WTC11 (cell line): ENCODE data around the gene MACC1.

Source experiments
- ATF1 ChIP-seq: sonication (generic); formaldehyde crosslinking; IDR thresholded peaks from 2 replicates; pipeline ENCODE4 v1.8.1; 2023; ENCODE audit warnings: mild to moderate bottlenecking, moderate library complexity, missing genetic modification reagents
- ELF4 ChIP-seq: sonication (generic); formaldehyde crosslinking; IDR thresholded peaks from 2 replicates; pipeline ENCODE4 v1.8.1; 2022; ENCODE audit warnings: low read depth, mild to moderate bottlenecking, moderate library complexity, missing genetic modification reagents
- FOXK1 ChIP-seq: sonication (generic); formaldehyde crosslinking; IDR thresholded peaks from 2 replicates; pipeline ENCODE4 v1.8.0; 2022; ENCODE audit warnings: mild to moderate bottlenecking, moderate library complexity, missing genetic modification reagents
- JUN ChIP-seq: sonication (generic); formaldehyde crosslinking; IDR thresholded peaks from 2 replicates; pipeline ENCODE4 v1.8.0; 2023; ENCODE audit warnings: mild to moderate bottlenecking, missing genetic modification reagents
- MAX ChIP-seq: sonication (generic); formaldehyde crosslinking; IDR thresholded peaks from 2 replicates; pipeline ENCODE4 v1.8.0; 2022; ENCODE audit warnings: mild to moderate bottlenecking, missing genetic modification reagents
- NR1H2 ChIP-seq: sonication (generic); formaldehyde crosslinking; IDR thresholded peaks from 2 replicates; pipeline ENCODE4 v1.9.0; 2021; ENCODE audit warnings: mild to moderate bottlenecking, moderate library complexity, missing genetic modification reagents
- PRRX2 ChIP-seq: fragments of 250-450 bp; sonication (Bioruptor Pico); IDR thresholded peaks from 2 replicates; pipeline ENCODE4 v1.8.0; 2021; ENCODE audit warnings: mild to moderate bottlenecking
- TCF7 ChIP-seq: sonication (generic); formaldehyde crosslinking; IDR thresholded peaks from 2 replicates; pipeline ENCODE4 v1.8.0; 2022; ENCODE audit warnings: mild to moderate bottlenecking, low read depth, missing genetic modification reagents, moderate library complexity
- TEAD4 ChIP-seq: sonication (generic); formaldehyde crosslinking; IDR thresholded peaks from 2 replicates; pipeline ENCODE4 v1.8.0; 2022; ENCODE audit warnings: mild to moderate bottlenecking, missing genetic modification reagents
- ZNF263 ChIP-seq: sonication (generic); formaldehyde crosslinking; IDR thresholded peaks from 2 replicates; pipeline ENCODE4 v1.8.1; 2022; ENCODE audit warnings: low read depth, mild to moderate bottlenecking, moderate library complexity, missing genetic modification reagents
- TF ChIP-seq, protein P1 (sequence below): fragments of 200-600 bp; IDR thresholded peaks from 2 replicates; pipeline ENCODE4 v1.8.0; 2022; ENCODE audit warnings: antibody characterized with exemption
- TF ChIP-seq, protein P2 (sequence below): fragments of 250-450 bp; sonication (Bioruptor Pico); IDR thresholded peaks from 2 replicates; pipeline ENCODE4 v2.1.2; 2022; ENCODE audit warnings: mild to moderate bottlenecking, moderate library complexity
- TF ChIP-seq, protein P3 (sequence below): sonication (generic); formaldehyde crosslinking; IDR thresholded peaks from 2 replicates; pipeline ENCODE4 v1.8.0; 2023; ENCODE audit warnings: missing genetic modification reagents
- TF ChIP-seq, protein P4 (sequence below): fragments of 250-450 bp; sonication (Bioruptor Pico); IDR thresholded peaks from 2 replicates; pipeline ENCODE4 v1.9.0; 2021; ENCODE audit warnings: mild to moderate bottlenecking

DNA sequence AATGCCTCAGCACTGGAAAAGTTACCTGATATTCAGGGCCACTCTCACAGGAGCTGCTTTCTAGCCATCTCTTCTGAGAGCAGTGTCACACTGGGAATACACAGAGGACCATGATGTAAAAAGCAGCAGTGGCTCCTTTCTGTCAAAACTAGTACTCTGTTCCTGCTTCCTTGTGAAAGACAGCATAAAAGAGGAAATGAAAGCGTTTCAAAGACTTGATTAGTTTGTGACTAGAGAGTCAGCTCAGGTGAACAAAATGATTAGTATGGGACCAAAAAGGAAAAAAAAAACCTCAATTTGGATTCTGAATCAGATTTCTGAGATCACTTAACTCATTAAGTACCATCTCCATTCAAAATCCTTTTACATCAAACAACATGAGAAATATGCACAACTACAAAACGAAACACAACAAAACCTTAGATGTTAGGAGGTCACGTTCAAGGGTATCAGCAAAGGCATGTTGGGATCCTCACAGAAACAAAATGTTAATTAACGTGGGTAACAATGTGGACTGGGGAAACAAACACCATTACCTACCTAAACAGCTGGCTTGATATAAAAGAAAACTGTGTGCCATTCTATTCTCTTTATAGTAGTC lies 103.7 kb downstream of the MACC1 start:
- TF ChIP-seq, protein P1, sequence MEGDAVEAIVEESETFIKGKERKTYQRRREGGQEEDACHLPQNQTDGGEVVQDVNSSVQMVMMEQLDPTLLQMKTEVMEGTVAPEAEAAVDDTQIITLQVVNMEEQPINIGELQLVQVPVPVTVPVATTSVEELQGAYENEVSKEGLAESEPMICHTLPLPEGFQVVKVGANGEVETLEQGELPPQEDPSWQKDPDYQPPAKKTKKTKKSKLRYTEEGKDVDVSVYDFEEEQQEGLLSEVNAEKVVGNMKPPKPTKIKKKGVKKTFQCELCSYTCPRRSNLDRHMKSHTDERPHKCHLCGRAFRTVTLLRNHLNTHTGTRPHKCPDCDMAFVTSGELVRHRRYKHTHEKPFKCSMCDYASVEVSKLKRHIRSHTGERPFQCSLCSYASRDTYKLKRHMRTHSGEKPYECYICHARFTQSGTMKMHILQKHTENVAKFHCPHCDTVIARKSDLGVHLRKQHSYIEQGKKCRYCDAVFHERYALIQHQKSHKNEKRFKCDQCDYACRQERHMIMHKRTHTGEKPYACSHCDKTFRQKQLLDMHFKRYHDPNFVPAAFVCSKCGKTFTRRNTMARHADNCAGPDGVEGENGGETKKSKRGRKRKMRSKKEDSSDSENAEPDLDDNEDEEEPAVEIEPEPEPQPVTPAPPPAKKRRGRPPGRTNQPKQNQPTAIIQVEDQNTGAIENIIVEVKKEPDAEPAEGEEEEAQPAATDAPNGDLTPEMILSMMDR, result no peak
- no peak for TF ChIP-seq TCF7 (CRISPR knock-in tag)
- no peak for TF ChIP-seq PRRX2 (CRISPR knock-in tag)
- TF ChIP-seq FOXK1 (CRISPR knock-in tag), result no peak
- TF ChIP-seq NR1H2 (CRISPR knock-in tag), result no peak
- TF ChIP-seq JUN (CRISPR knock-in tag), result no peak
- no peak for TF ChIP-seq ATF1
- TF ChIP-seq TEAD4 (CRISPR knock-in tag), result no peak
- TF ChIP-seq, protein P2, sequence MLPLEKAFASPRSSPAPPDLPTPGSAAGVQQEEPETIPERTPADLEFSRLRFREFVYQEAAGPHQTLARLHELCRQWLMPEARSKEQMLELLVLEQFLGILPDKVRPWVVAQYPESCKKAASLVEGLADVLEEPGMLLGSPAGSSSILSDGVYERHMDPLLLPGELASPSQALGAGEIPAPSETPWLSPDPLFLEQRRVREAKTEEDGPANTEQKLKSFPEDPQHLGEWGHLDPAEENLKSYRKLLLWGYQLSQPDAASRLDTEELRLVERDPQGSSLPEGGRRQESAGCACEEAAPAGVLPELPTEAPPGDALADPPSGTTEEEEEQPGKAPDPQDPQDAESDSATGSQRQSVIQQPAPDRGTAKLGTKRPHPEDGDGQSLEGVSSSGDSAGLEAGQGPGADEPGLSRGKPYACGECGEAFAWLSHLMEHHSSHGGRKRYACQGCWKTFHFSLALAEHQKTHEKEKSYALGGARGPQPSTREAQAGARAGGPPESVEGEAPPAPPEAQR (CRISPR knock-in tag), result no peak
- no peak for TF ChIP-seq ZNF263 (CRISPR knock-in tag)
- no peak for TF ChIP-seq MAX (CRISPR knock-in tag)
- TF ChIP-seq, protein P3, sequence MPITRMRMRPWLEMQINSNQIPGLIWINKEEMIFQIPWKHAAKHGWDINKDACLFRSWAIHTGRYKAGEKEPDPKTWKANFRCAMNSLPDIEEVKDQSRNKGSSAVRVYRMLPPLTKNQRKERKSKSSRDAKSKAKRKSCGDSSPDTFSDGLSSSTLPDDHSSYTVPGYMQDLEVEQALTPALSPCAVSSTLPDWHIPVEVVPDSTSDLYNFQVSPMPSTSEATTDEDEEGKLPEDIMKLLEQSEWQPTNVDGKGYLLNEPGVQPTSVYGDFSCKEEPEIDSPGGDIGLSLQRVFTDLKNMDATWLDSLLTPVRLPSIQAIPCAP, result no peak
- TF ChIP-seq ELF4 (CRISPR knock-in tag), result no peak
- TF ChIP-seq, protein P4, sequence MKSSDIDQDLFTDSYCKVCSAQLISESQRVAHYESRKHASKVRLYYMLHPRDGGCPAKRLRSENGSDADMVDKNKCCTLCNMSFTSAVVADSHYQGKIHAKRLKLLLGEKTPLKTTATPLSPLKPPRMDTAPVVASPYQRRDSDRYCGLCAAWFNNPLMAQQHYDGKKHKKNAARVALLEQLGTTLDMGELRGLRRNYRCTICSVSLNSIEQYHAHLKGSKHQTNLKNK (CRISPR knock-in tag), result no peak
